Mucosa of rectum (tissue), 2 donors: ENCODE measurements around the gene IQGAP3.
"Not testable (repeated sequence)": the region's sequence is repeated elsewhere in the genome, so short reads cannot be mapped to it uniquely, and the experiment has no call there.

Experiments used
- H3K27ac ChIP-seq, 2 donors: one replicate each; pipeline ENCODE4 v1.7.0; 2013; ENCODE audit warnings: inconsistent platforms in 2 of 2, low read depth in 2 of 2, low read length in 2 of 2
- H3K27me3 ChIP-seq, 2 donors: one replicate each; pipeline ENCODE4 v1.7.0; 2013; ENCODE audit warnings: low read length in 2 of 2; ENCODE audit not compliant: control insufficient read depth in 2 of 2, insufficient read depth in 2 of 2
- H3K36me3 ChIP-seq, 2 donors: one replicate each; pipeline ENCODE4 v1.7.0; 2013; ENCODE audit warnings: low read length in 2 of 2; ENCODE audit not compliant: control insufficient read depth in 2 of 2, insufficient read depth in 2 of 2
- H3K4me1 ChIP-seq, 2 donors: one replicate each; pipeline ENCODE4 v1.7.0; 2013; ENCODE audit warnings: low read length in 2 of 2, mild to moderate bottlenecking in 1 of 2; ENCODE audit not compliant: control insufficient read depth in 2 of 2, insufficient read depth in 2 of 2
- H3K4me3 ChIP-seq, 2 donors: one replicate each; pipeline ENCODE4 v1.7.0; 2013; ENCODE audit warnings: low read length in 2 of 2
- H3K9ac ChIP-seq, 2 donors: one replicate each; pipeline ENCODE4 v1.7.0; 2013; ENCODE audit warnings: low read length in 2 of 2, low read depth in 1 of 2, mild to moderate bottlenecking in 1 of 2
- H3K9me3 ChIP-seq, 2 donors: one replicate each; pipeline ENCODE4 v1.7.0; 2013; ENCODE audit warnings: low read length in 2 of 2; ENCODE audit not compliant: control insufficient read depth in 2 of 2
- donor health status: healthy.
- donor health status: Normal muscosa, but diverticular disease.

Gene IQGAP3

DNA sequence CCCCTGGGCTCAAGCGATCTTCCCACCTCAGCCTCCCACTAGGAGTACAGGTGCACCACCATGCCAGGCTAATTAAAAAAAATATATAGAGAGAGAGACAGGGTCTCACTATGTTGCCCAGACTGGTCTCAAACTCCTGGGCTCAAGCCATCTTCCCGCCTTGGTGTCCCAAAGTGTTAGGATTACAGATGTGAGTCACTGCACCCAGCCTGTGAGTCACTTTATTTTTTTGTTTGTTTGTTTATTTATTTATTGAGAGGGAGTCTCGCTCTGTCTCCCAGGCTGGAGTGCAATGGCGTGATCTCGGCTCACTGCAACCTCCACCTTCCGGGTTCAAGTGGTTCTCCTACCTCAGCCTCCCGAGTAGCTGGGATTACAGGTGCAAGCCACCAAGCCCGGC is 15.6 kb upstream of the IQGAP3 start:
- not testable (repeated sequence) for H3K9me3 ChIP-seq, H3K4me3 ChIP-seq, H3K27ac ChIP-seq, H3K9ac ChIP-seq, H3K36me3 ChIP-seq, H3K27me3 ChIP-seq
- peaks cover 12 to 14% of the 10 kb centered on the region in 2 donors for H3K4me1 ChIP-seq

DNA sequence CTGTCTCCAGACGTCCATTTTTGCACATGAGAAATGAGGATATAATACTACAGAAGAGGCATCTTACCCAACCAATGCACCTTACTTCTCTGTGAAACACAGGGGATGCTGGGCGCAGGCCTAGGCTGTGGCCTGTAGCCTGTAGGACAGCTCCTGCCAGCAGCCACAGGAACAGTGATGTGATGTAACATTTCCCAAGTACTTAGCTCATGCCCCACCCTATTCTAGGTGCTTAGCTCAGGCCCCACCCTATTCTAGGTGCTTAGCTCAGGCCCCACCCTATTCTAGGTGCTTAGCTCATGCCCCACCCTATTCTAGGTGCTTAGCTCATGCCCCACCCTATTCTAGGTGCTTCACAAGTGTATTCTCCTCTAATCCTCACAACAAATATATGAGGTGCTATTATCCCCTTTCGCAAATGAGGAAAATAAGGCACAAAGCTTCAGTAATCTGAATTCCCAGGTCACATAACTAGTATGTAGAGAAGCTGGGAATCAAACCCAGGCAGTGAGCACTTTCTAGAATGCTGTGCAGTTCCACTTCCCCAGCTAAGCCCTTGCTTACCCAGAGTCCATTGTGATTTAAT is 14.6 kb upstream of the IQGAP3 start:
- no peaks in the 10 kb centered on the region for H3K36me3 ChIP-seq
- H3K4me3 ChIP-seq = no peak overlapping the region
- peaks cover 7 to 10% of the 10 kb centered on the region in 2 donors for H3K4me1 ChIP-seq
- no peaks in the 10 kb centered on the region for H3K9me3 ChIP-seq
- peak overlapping the region in 1 of 2 donors; percentile 20 for H3K27ac ChIP-seq
- H3K9ac ChIP-seq = no peak overlapping the region
- H3K27me3 ChIP-seq = no peaks in the 10 kb centered on the region

DNA sequence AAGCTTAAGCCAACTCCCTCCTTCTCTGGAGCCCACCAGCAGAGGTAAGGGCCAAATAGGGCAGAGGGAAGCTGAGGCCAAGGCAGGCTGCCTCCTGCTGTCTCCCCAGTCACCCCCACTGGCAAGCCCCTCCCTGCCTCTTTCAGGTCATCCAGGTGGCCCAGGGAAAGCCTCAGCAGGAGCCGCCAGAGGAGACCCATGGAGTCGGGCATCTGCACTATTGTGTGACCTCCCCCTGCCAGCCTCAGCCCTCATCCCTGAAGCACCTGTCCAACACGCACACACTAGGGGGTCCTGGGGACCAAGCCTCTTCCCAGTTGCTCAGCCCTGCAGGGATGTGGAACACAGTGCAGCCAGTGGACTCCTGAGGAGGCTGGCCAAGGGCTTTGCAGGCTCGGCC is 14.0 kb upstream of the IQGAP3 start:
- H3K27ac ChIP-seq = no peak overlapping the region
- peaks cover 6 to 9% of the 10 kb centered on the region in 2 donors for H3K4me1 ChIP-seq
- H3K9me3 ChIP-seq = no peaks in the 10 kb centered on the region
- no peak overlapping the region for H3K9ac ChIP-seq
- H3K4me3 ChIP-seq = no peak overlapping the region
- no peaks in the 10 kb centered on the region for H3K36me3 ChIP-seq
- no peaks in the 10 kb centered on the region for H3K27me3 ChIP-seq

DNA sequence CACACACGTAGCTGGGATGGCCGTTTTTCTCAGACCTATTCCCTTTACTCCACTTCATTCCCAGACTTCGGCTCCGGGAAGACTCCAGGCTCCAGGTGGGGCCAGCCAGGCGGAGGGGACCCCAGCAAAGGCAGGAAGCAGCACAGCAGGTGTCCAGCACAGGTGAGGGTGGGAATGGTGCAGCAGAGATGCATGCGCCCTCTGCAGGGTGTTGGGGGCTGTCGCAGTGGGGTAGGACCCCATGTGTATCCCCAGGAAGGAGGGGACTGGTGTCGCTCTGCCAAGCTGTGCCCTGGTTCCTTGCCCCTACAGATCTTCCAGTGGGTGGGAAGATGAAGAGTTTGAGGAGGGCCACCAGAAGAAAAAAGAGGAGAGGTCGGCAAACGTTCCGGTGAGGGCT is 12.4 kb upstream of the IQGAP3 start:
- no peaks in the 10 kb centered on the region for H3K9me3 ChIP-seq
- H3K4me3 ChIP-seq = no peak overlapping the region

DNA sequence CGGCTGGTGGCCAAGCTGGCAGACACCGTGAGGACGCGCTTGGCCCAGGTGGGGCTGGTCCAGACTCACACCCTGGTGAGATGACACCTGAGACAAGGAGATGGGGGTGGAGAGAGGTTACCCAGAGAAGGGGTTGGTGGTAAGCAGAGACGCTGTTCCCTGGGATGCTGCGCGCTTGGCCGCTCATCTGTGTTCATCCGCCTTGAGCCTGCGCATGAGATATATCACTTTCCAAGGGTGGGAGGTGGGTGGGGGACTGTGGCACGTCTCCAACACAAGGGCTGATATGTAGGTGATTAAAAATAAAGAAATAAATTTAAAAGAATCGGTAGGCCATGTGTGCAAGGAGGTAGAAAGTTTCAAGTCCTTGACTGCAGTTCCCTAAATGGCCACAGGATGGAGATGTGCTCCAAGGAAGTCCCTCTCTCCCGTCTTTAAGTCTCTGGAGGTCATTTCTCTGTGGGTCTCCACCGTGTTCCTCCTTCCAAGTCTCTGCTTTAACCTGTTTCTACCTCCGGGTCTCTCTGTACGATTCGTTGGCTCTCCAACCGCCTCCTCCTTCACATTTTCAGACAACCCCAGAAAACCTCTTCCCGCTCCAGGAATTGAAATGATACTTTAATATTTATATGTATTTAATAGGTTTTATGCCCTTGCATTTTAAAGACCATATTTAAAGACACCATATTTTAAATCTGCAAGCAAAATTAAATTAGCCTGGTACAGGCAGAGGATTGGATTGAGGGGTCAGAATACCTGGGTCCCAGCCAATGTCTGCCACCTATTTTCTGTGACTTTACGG is 11.7 kb upstream of the IQGAP3 start:
- no peak overlapping the region for H3K9ac ChIP-seq
- H3K9me3 ChIP-seq = no peaks in the 10 kb centered on the region
- H3K27ac ChIP-seq = no peak overlapping the region
- H3K4me3 ChIP-seq = no peak overlapping the region
- H3K4me1 ChIP-seq = peaks cover 0 to 3% of the 10 kb centered on the region in 2 donors
- H3K27me3 ChIP-seq = no peaks in the 10 kb centered on the region
- no peaks in the 10 kb centered on the region for H3K36me3 ChIP-seq

More for the DNA sequence above, 12.4 kb upstream of the IQGAP3 start:
- H3K36me3 ChIP-seq = no peaks in the 10 kb centered on the region
- H3K9ac ChIP-seq = no peak overlapping the region
- no peak overlapping the region for H3K27ac ChIP-seq
- no peaks in the 10 kb centered on the region for H3K27me3 ChIP-seq
- peaks cover 0 to 3% of the 10 kb centered on the region in 2 donors for H3K4me1 ChIP-seq

DNA sequence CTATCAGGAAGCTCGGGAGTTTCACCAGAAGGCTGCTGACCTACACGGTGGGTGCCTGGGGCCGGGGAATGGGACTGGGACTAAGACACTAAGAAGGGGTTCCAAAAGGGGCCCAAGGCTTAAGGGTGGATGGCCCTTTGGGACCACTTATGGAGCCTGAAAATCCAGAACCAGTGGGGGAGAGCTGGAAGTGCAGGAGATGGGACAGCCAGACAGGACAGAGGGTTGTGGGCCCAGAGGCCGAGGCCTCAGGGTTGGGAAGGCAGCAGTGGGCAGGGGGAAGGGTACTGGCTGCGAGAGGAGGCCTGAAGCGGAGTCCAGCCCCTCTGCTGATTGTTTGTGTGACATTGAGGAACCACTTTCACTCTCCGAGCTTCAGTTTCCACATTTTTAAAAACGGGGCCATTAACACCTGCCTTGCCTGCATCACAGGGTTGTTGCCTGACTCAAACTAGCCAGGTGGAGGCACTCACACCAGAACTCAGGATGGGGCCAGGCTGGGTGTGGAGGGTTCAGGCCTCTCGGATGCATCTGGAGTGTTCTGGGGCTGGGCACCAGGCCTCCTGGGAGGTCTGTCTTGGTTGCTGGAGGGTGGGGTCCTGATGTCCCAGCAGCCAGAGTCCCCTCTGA is 10.1 kb upstream of the IQGAP3 start:
- Histone ChIP-seq H3K27me3 (no peaks in the 10 kb centered on the region), H3K36me3 (no peaks in the 10 kb centered on the region), H3K9ac (no peak overlapping the region), H3K27ac (no peak overlapping the region), H3K9me3 (no peaks in the 10 kb centered on the region), H3K4me3 (peak overlapping the region in 1 of 2 donors; percentile 26), H3K4me1 (peaks cover 0 to 6% of the 10 kb centered on the region in 2 donors)

DNA sequence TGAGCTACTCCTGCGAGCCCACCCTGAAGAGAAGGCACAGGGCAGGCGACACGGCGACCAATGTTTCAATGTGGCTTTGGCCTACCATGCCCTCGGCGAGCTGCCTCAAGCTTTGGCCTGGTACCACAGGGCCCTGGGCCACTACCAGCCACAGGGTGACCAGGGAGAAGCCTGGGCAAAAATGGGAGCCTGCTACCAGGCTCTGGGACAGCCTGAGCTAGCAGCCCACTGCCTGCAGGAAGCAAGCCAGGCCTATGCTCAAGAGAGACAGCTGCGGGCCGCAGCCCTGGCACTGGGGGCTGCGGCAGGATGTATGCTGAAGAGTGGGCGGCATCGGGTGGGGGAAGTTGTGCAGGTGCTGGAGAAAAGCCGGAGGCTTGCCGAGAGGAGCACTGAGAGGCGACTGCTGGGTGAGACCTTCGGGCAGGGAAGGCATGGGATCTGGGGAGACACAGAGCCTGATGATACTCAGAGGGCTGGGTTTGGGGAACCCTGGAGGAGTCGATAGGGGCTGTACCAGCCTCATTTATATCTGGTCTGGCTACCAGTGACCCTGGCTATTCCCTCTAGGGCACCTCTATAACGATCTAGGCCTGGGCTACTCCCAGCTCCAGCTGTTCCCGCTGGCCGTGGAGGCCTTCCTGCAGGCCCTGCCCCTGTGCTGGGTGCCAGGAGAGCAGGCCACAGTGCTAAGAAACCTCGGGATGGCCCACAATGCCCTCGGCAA is 9.5 kb upstream of the IQGAP3 start:
- Histone ChIP-seq H3K9me3 (no peaks in the 10 kb centered on the region), H3K27ac (no peak overlapping the region), H3K9ac (no peak overlapping the region), H3K4me3 (peak overlapping the region in 1 of 2 donors; percentile 26), H3K27me3 (no peaks in the 10 kb centered on the region), H3K36me3 (no peaks in the 10 kb centered on the region), H3K4me1 (peaks cover 0 to 6% of the 10 kb centered on the region in 2 donors)

DNA sequence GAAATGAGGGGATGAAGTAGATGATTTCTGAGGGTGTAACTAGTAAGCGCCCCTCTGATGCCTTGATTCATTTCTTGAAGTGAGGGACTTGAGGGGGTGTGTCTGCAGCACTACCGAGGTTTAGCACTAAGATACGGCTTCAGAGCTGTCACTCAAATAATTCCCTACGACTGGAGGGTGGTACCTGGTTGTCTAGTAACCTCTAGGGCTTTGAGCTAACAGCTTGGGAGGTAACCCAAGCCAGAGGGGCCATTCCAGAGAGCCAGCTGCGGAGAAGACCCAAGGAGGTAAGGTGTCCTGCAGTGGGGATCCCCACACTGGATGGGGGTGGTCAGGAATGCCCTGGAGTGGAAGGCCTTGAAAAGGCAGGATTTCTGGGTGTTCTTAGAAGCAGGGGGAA is 7.1 kb upstream of the IQGAP3 start, which contains the start of gene TTC24:
TTC24 (plus strand) TSS at position 252 of the 400 bp plus-strand sequence. CDS start 1,642 bp downstream, outside the sequence.
- Histone ChIP-seq H3K27ac (no peak within 1 kb of the TSS), H3K4me3 (no peak within 1 kb of the TSS), H3K9ac (no peak within 1 kb of the TSS), H3K27me3 (no peaks in the 10 kb centered on the region), H3K4me1 (peaks cover 0 to 6% of the 10 kb centered on the region in 2 donors), H3K9me3 (no peaks in the 10 kb centered on the region), H3K36me3 (no peaks in the 10 kb centered on the region)

DNA sequence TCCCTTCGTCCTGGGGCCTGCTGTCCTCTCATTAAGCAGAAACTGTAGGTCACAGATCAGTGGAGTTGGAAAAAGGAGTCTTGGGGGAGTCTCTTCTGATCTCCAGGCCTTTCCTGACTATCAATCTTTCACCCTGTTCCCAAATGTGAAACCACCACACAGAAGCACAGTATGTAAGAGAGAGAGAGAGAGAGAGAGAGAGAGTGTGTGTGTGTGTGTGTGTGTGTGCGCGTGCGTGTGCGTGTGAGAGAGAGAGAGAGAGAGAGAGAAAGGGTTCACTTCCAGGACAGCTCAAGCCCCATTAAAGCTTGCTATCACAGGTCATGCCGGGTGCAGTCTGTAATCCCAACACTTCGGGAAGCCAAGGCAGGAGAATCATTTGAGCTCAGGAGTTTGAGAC is 5.7 kb upstream of the IQGAP3 start:
- Histone ChIP-seq H3K9ac (no peak overlapping the region), H3K27me3 (no peaks in the 10 kb centered on the region), H3K36me3 (no peaks in the 10 kb centered on the region), H3K9me3 (no peaks in the 10 kb centered on the region), H3K4me3 (no peak overlapping the region), H3K27ac (peak overlapping the region in 1 of 2 donors; percentile 67), H3K4me1 (peaks cover 0 to 3% of the 10 kb centered on the region in 2 donors)
